Measurements from ENCODE around the gene GAS2.

GAS2 gene

GRCh38 chr11:22797047-22797446 is 130.6 kb downstream of the GAS2 start:
- TF ChIP-seq FOXP2 (optimal IDR thresholded peaks at IDR 0.05; ENCODE audit: borderline replicate concordance, extremely low read depth, extremely low read length, insufficient read depth) (no peak), TAF1 (IDR thresholded peaks at IDR 0.05; ENCODE audit: borderline replicate concordance, insufficient read depth, low read length) (no peak), SIN3A (IDR thresholded peaks at IDR 0.05; ENCODE audit: borderline replicate concordance, insufficient read depth, low read length) (no peak), REST (IDR thresholded peaks at IDR 0.05; ENCODE audit: insufficient read depth in 1 of 2, low read depth in 2 of 2, low read length in 2 of 2) (no peak), POLR2AphosphoS5 (IDR thresholded peaks at IDR 0.05; ENCODE audit: low read depth, low read length) (no peak)

- TF ChIP-seq SIN3A (IDR thresholded peaks at IDR 0.05; ENCODE audit: borderline replicate concordance, insufficient read depth, low read length) (no peak), FOXP2 (optimal IDR thresholded peaks at IDR 0.05; ENCODE audit: borderline replicate concordance, extremely low read depth, extremely low read length, insufficient read depth) (no peak), POLR2AphosphoS5 (IDR thresholded peaks at IDR 0.05; ENCODE audit: low read depth, low read length) (no peak), REST (IDR thresholded peaks at IDR 0.05; ENCODE audit: insufficient read depth in 1 of 2, low read depth in 2 of 2, low read length in 2 of 2) (no peak), TAF1 (IDR thresholded peaks at IDR 0.05; ENCODE audit: borderline replicate concordance, insufficient read depth, low read length) (no peak)
Observed at GRCh38 chr11:22798901-22799300, 132.5 kb downstream of the GAS2 start.

- TF ChIP-seq REST (IDR thresholded peaks at IDR 0.05; ENCODE audit: insufficient read depth in 1 of 2, low read depth in 2 of 2, low read length in 2 of 2) (no peak), FOXP2 (optimal IDR thresholded peaks at IDR 0.05; ENCODE audit: borderline replicate concordance, extremely low read depth, extremely low read length, insufficient read depth) (no peak)
Observed at GRCh38 chr11:22800482-22800881, 134.1 kb downstream of the GAS2 start.

GRCh38 chr11:22802861-22803260 is 136.4 kb downstream of the GAS2 start:
- TF ChIP-seq SIN3A (IDR thresholded peaks at IDR 0.05; ENCODE audit: borderline replicate concordance, insufficient read depth, low read length) (no peak), TAF1 (IDR thresholded peaks at IDR 0.05; ENCODE audit: borderline replicate concordance, insufficient read depth, low read length) (no peak), POLR2AphosphoS5 (IDR thresholded peaks at IDR 0.05; ENCODE audit: low read depth, low read length) (no peak), REST (IDR thresholded peaks at IDR 0.05; ENCODE audit: insufficient read depth in 1 of 2, low read depth in 2 of 2, low read length in 2 of 2) (no peak), FOXP2 (optimal IDR thresholded peaks at IDR 0.05; ENCODE audit: borderline replicate concordance, extremely low read depth, extremely low read length, insufficient read depth) (no peak)

- TF ChIP-seq POLR2AphosphoS5 (IDR thresholded peaks at IDR 0.05; ENCODE audit: low read depth, low read length): no peak
- no peak for TF ChIP-seq REST (IDR thresholded peaks at IDR 0.05; ENCODE audit: insufficient read depth in 1 of 2, low read depth in 2 of 2, low read length in 2 of 2)
- TF ChIP-seq FOXP2 (optimal IDR thresholded peaks at IDR 0.05; ENCODE audit: borderline replicate concordance, extremely low read depth, extremely low read length, insufficient read depth): no peak
- no peak for TF ChIP-seq SIN3A (IDR thresholded peaks at IDR 0.05; ENCODE audit: borderline replicate concordance, insufficient read depth, low read length)
- TF ChIP-seq TAF1 (IDR thresholded peaks at IDR 0.05; ENCODE audit: borderline replicate concordance, insufficient read depth, low read length): no peak
Observed at GRCh38 chr11:22807391-22807790, 141.0 kb downstream of the GAS2 start.

Measured in PFSK-1 (cell line).